ENCODE results near the gene YTHDF2.

DNA sequence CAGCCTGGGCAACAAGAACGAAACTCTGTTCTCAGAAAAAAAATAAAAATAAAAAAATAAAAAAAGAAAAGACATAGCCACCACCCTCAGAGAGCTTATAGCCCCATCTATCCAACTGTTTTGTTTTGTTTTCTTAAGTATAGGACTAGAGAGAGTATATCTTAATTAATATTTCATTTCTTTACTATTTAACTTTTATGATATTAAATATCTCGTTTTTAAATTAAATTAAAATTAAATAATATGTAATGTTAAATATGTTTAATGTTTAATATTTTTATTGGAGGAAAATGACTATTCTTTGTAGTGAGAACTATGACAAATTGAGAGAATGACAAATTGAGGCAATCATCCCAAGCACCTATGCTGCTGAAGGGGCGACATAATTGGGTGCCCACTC is 33.1 kb upstream of the YTHDF2 start:
- TF ChIP-seq POLR2AphosphoS5 (IDR thresholded peaks at IDR 0.05) (no peak), CTCF (IDR thresholded peaks at IDR 0.05) (no peak), POLR2A (IDR thresholded peaks at IDR 0.05; ENCODE audit: low read depth) (no peak)
